ENCODE results near the gene ZNHIT2. TPM values are rescaled to one million over a fixed set of nuclear protein-coding genes. Genes with fewer than 3 reads are reported as not detected.

ZNHIT2 gene
- total RNA-seq, 2 experiments from 2014 or later: 11.5 to 32.4 TPM

GRCh38 chr11:65147352-65148075 is 30.0 kb upstream of the ZNHIT2 start:
- Histone ChIP-seq H3K4me2 (ENCODE audit: low read length) (no peak overlapping the region), H3K27ac (ENCODE audit: low read depth, low read length, poor library complexity, severe bottlenecking) (no peak overlapping the region), H3K4me3 (ENCODE audit: low read depth, low read length, poor library complexity, severe bottlenecking) (no peak overlapping the region), H3K79me2 (ENCODE audit: insufficient read depth, low read depth, low read length) (no peaks in the 10 kb centered on the region), H2AFZ (ENCODE audit: low read length) (no peak overlapping the region), H3K36me3 (ENCODE audit: insufficient read depth, low read length) (no peaks in the 10 kb centered on the region; the same call in 1 of the 2 replicates), H3K4me1 (ENCODE audit: insufficient read depth, low read length, poor library complexity, severe bottlenecking) (peaks cover 25% of the 10 kb centered on the region), H3K9me2 (ENCODE audit: insufficient read depth, low read length) (no peaks in the 10 kb centered on the region), H3K9me3 (ENCODE audit: low read length) (peaks cover 15% of the 10 kb centered on the region; the same call in 1 of the 2 replicates), H4K20me1 (ENCODE audit: insufficient read depth, low read length) (no peaks in the 10 kb centered on the region)
- ChIA-PET CTCF (ENCODE audit: unreplicated experiment) (no interaction called here), POLR2A (interaction anchor here (0.6 to 1.7 kb wide), 4 partner anchors 12 to 77 kb away, joined by 4 to 10 read pairs (median 4); no protein-coding TSS in a partner anchor)
- TF ChIP-seq CTCF (conservative IDR thresholded peaks at IDR 0.05; ENCODE audit: low read length): no peak
- TF ChIP-seq EZH2phosphoT487 (IDR thresholded peaks at IDR 0.05; ENCODE audit: borderline replicate concordance, low read depth, low read length): no peak
- intact Hi-C loops (cut with micrococcal nuclease; ENCODE audit: unreplicated experiment): no loop called here
- no peak for DNase-seq (ENCODE audit: low spot score)
- BruUV-seq (replicated peaks): no TSS peak

DNA sequence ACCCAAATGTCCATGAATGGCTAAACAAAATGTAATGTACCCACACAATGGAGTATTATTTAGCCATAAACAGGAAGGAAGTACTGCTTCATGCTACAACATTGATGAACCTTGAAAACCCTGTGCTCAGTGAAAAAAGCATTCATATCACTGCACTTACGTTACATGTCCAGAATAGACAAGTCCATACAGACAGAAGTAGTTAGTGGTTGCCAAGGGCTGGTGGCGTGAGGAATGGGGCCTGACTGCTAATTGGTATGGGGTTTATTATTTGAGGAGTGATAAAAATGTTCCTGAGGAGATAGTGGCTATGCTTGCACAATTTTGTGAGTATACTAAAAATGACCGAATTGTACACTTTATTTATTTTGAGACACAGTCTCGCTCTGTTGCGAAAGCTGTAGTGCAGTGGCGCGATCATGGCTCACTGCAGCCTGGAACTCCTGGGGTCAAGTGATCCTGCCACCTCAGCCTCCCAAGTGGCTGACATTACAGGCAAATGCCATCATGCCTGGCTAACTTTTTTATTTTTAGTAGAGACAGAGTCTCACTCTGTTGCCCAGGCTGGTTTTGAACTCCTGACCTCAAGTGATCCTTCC is 24.5 kb upstream of the ZNHIT2 start:
- Histone ChIP-seq H4K20me1 (ENCODE audit: insufficient read depth, low read length) (no peaks in the 10 kb centered on the region), H3K9me3 (ENCODE audit: low read length) (peaks cover 9% of the 10 kb centered on the region; the same call in 1 of the 2 replicates), H2AFZ (ENCODE audit: low read length) (no peak overlapping the region), H3K9me2 (ENCODE audit: insufficient read depth, low read length) (no peaks in the 10 kb centered on the region), H3K79me2 (ENCODE audit: insufficient read depth, low read depth, low read length) (no peaks in the 10 kb centered on the region), H3K36me3 (ENCODE audit: insufficient read depth, low read length) (no peaks in the 10 kb centered on the region; the same call in 1 of the 2 replicates), H3K27ac (ENCODE audit: low read depth, low read length, poor library complexity, severe bottlenecking) (no peak overlapping the region), H3K4me3 (ENCODE audit: low read depth, low read length, poor library complexity, severe bottlenecking) (no peak overlapping the region), H3K4me2 (ENCODE audit: low read length) (no peak overlapping the region), H3K4me1 (ENCODE audit: insufficient read depth, low read length, poor library complexity, severe bottlenecking) (peaks cover 22% of the 10 kb centered on the region)
- TF ChIP-seq CTCF (conservative IDR thresholded peaks at IDR 0.05; ENCODE audit: low read length) (no peak), EZH2phosphoT487 (IDR thresholded peaks at IDR 0.05; ENCODE audit: borderline replicate concordance, low read depth, low read length) (no peak)
- intact Hi-C loops (cut with micrococcal nuclease; ENCODE audit: unreplicated experiment): no loop called here
- DNase-seq (ENCODE audit: low spot score): no peak
- ChIA-PET CTCF (ENCODE audit: unreplicated experiment) (no interaction called here), POLR2A (no interaction called here)
- BruUV-seq (replicated peaks): no TSS peak
